ENCODE results near the gene THOC5. TPM values are rescaled to one million over a fixed set of nuclear protein-coding genes. Genes with fewer than 3 reads are reported as not detected.
"Not testable (repeated sequence)": the region's sequence is repeated elsewhere in the genome, so short reads cannot be mapped to it uniquely, and the experiment has no call there.

THOC5 gene
- polyA plus RNA-seq, 3 donors: 20.8 to 35.0 (median 26.9) TPM

GRCh38 chr22:29511126-29511862, 42.3 kb downstream of the THOC5 start:
- DNase-seq (ENCODE audit: low read depth in 3 of 3, low spot score in 2 of 3): no peak

- no peak for DNase-seq (ENCODE audit: low read depth in 3 of 3, low spot score in 2 of 3)
Observed at GRCh38 chr22:29510542-29510941, 43.0 kb downstream of the THOC5 start.

- DNase-seq (ENCODE audit: low read depth in 3 of 3, low spot score in 2 of 3): no peak
Observed at GRCh38 chr22:29509815-29510214, 43.7 kb downstream of the THOC5 start.

DNA sequence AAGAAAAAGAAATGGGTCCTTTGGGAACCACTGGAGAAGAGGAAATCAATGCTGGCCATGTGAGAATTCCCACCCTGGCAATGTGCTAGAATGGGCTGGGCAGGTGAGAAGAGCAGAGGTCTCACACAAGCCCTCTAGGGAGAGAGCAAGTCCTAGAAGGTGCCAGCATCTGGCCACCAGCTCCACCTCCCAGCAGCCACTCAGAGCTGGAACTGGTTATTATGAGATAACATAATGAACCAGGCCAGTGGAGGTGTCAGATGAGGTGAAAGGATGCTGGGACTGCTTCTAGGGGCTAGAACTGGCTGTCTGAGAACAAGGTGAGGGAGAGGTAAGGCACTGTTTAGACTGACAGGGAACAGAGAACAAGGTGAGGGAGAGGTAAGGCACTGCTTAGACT, 44.3 kb downstream of the THOC5 start:
- no peak for DNase-seq (ENCODE audit: low read depth in 3 of 3, low spot score in 2 of 3)

- no peak for DNase-seq (ENCODE audit: low read depth in 3 of 3, low spot score in 2 of 3)
Observed at GRCh38 chr22:29503811-29504372, 49.7 kb downstream of the THOC5 start.

DNA sequence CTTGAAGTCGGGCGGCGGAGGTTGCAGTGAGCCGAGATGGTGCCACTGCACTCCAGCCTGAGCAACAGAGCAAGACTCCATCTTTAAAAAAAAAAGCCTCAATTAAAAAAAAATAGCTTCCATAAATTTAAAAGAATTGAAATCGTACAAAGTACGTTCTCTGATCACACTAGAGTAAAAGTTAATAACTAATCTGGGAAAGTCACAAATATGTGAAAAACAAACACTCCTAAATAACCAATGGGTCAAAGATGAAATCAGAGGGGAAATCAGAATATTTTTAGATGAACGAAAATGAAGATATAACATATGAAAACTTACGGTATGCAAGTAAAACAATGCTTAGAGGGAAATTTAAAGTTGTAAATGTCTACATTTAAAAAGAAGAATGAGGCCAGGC, 53.7 kb downstream of the THOC5 start:
- DNase-seq (ENCODE audit: low read depth in 3 of 3, low spot score in 2 of 3): no peak

GRCh38 chr22:29493636-29494035, 59.9 kb downstream of the THOC5 start:
- no peak for DNase-seq (ENCODE audit: low read depth in 3 of 3, low spot score in 2 of 3)

GRCh38 chr22:29491012-29491411, 62.5 kb downstream of the THOC5 start:
- no peak for DNase-seq (ENCODE audit: low read depth in 3 of 3, low spot score in 2 of 3)

DNA sequence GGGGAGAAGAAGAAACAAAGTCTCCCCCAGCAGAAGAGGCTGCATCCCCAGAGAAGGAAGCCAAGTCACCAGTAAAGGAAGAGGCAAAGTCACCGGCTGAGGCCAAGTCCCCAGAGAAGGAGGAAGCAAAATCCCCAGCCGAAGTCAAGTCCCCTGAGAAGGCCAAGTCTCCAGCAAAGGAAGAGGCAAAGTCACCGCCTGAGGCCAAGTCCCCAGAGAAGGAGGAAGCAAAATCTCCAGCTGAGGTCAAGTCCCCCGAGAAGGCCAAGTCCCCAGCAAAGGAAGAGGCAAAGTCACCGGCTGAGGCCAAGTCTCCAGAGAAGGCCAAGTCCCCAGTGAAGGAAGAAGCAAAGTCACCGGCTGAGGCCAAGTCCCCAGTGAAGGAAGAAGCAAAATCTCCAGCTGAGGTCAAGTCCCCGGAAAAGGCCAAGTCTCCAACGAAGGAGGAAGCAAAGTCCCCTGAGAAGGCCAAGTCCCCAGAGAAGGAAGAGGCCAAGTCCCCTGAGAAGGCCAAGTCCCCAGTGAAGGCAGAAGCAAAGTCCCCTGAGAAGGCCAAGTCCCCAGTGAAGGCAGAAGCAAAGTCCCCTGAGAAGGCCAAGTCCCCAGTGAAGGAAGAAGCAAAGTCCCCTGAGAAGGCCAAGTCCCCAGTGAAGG, 64.3 kb downstream of the THOC5 start:
- DNase-seq (ENCODE audit: low read depth in 3 of 3, low spot score in 2 of 3): not testable (repeated sequence)

GRCh38 chr22:29487426-29487986, 66.1 kb downstream of the THOC5 start:
- DNase-seq (ENCODE audit: low read depth in 3 of 3, low spot score in 2 of 3): no peak

DNA sequence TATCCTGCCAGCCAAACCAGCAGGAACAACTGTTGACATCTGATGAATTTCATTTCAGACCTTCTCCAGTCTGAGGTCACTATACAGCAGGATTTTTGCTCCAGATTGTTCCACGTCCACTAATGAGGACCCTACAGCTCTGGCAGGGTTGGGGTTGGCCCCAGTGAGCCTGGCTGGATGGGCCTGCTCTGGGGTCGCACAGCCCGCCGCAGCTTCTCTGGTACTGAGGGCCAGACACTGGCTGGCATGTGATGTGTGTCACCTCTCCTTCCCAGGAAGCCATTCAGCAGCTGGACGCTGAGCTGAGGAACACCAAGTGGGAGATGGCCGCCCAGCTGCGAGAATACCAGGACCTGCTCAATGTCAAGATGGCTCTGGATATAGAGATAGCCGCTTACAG, 68.1 kb downstream of the THOC5 start:
- DNase-seq (ENCODE audit: low read depth in 3 of 3, low spot score in 2 of 3): no peak

- DNase-seq (ENCODE audit: low read depth in 3 of 3, low spot score in 2 of 3): no peak
Observed at GRCh38 chr22:29484642-29485041, 68.9 kb downstream of the THOC5 start.

- DNase-seq (ENCODE audit: low read depth in 3 of 3, low spot score in 2 of 3): no peak
Observed at GRCh38 chr22:29483254-29483653, 70.3 kb downstream of the THOC5 start.

DNA sequence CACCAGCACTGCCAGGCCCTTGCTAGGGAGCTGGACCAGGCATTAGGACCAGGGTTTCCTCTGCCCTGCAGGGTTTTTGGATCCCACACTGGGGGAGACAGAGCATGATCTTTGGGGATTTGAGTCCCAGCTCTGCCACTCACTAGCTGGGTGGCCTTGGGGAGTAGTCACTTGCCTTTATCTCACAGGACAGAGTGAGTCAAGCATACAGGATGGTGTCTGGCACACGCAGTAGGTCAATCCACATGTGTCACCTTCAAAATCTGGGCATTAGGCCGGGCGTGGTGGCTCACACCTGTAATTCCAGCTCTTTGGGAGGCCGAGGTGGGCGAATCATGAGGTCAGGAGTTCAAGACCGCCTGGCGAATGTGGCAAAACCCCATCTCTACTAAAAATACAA, 70.8 kb downstream of the THOC5 start:
- no peak for DNase-seq (ENCODE audit: low read depth in 3 of 3, low spot score in 2 of 3)

DNA sequence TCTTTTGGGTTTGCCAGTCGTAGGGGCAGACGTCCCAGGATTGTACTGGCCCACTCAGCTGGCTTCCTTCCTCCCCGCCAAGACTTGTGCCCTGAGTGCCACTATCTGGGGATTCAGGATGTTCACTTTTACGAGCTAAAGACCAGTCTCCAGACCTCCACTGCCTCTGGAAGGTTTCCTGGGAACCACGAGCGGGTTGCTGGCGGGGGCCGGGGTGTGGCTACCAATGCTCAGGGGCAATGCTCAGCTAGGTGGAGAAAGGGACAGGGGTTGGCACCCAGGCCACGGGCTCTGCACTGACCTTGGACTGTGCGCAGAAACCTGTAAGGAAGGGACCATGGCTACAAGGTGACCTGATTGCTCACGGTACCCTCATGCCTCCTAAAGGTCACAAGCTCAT, 71.3 kb downstream of the THOC5 start:
- DNase-seq (ENCODE audit: low read depth in 3 of 3, low spot score in 2 of 3): no peak

DNA sequence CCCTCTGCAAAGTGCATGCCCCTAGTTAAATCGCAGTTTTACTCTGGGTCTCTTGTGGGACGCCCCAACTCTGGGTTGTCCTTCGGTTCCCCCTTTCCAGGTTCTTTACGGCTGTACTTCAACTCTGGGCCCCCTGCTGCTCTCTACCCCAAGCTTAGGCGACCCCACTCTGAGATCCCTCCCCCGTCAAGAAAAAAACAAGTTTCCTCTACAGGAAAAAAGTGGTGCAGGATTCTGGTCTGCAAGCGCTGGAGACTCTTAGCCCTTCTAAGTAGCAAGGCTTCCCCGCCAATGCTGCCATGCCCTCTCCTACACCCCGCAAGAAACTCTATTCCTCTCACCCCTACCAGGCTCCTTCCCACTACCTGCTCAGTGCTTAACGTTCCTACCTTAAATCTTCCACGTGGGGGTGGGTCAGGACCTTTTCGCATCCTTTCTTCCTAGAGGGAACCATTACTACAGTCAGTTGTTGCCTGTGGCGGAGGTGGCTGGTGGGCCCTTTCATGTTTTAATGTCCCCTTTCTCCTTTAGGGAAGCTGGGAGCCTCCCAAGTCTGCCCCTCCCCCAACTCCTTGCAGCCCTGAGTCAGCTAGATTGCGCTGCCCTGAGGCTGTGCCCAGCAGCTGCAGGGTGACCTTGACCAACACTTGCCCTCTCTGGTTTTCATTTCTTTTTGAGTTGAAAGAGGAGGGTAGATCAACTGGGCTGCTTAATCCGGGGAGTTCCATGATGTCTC, 72.1 kb downstream of the THOC5 start:
- DNase-seq (ENCODE audit: low read depth in 3 of 3, low spot score in 2 of 3): no peak

- DNase-seq (ENCODE audit: low read depth in 3 of 3, low spot score in 2 of 3): no peak
Observed at GRCh38 chr22:29480512-29481264, 72.9 kb downstream of the THOC5 start.

DNA sequence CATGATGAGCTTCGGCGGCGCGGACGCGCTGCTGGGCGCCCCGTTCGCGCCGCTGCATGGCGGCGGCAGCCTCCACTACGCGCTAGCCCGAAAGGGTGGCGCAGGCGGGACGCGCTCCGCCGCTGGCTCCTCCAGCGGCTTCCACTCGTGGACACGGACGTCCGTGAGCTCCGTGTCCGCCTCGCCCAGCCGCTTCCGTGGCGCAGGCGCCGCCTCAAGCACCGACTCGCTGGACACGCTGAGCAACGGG, 73.4 kb downstream of the THOC5 start:
- no peak for DNase-seq (ENCODE audit: low read depth in 3 of 3, low spot score in 2 of 3)

GRCh38 chr22:29479417-29480261, 73.9 kb downstream of the THOC5 start, which contains the start of gene NEFH:
TSS of gene NEFH (plus strand) at chr22:29480218. CDS start at chr22:29480263, 45 bp downstream.
- no peak for DNase-seq (ENCODE audit: low read depth in 3 of 3, low spot score in 2 of 3)

Measured in right renal cortex interstitium (tissue), 3 donors.